ENCODE results near the gene SLC1A4. TPM values are rescaled to one million over a fixed set of nuclear protein-coding genes. Genes with fewer than 3 reads are reported as not detected.

The SLC1A4 gene
- total and polyA plus RNA-seq, 2 of the 4 experiments (the other 2 are of a cell fraction): 6.8 to 8.1 TPM

GRCh38 chr2:64952511-64953482 is 36.4 kb upstream of the SLC1A4 start:
- TF ChIP-seq BHLHE40 (IDR thresholded peaks at IDR 0.05; ENCODE audit: low read depth, low read length): peak; percentile 50; the same call in 1 of the 2 replicates
- no peak for TF ChIP-seq USF2 (IDR thresholded peaks at IDR 0.05; ENCODE audit: low read depth, low read length)
- peak; percentile 97 for TF ChIP-seq FOS (IDR thresholded peaks at IDR 0.05; ENCODE audit: low read depth, low read length)
- no peak for TF ChIP-seq MXI1 (IDR thresholded peaks at IDR 0.05; ENCODE audit: borderline replicate concordance, low read depth, low read length)
- no peak for TF ChIP-seq CHD1 (IDR thresholded peaks at IDR 0.05; ENCODE audit: low read depth, low read length)
- TF ChIP-seq NFE2L2 (IDR thresholded peaks at IDR 0.05; ENCODE audit: low read depth, low read length): no peak
- in situ Hi-C loops (cut with MboI; ENCODE audit: low sequenced_read_pairs) (no loop called here), intact Hi-C loops (cut with micrococcal nuclease) (loop anchor here (5.0 kb wide), 1 partner anchor 35 kb away; the partner anchor contains the start of gene SLC1A4), dilution Hi-C loops (cut with HindIII; ENCODE audit: low sequenced_read_pairs, unreplicated experiment) (no loop called here)
- H3K4ac ChIP-seq (ENCODE audit: low read depth, low read length): peak overlapping the region; percentile 82
- H3K27ac ChIP-seq (ENCODE audit: insufficient read depth, low read length): peak overlapping the region; percentile 56; the same call in 1 of the 2 replicates
- no peak overlapping the region for H3K4me3 ChIP-seq (ENCODE audit: insufficient read depth, low read depth, low read length)
- H2BK5ac ChIP-seq (ENCODE audit: low read depth, low read length, poor library complexity, severe bottlenecking): peak overlapping the region; percentile 52
- DNase-seq (peak; percentile 96), ATAC-seq (ENCODE audit: low read depth) (peak; percentile 92)
- peak overlapping the region; percentile 91 for H2AK5ac ChIP-seq (ENCODE audit: low read depth, low read length)
- no peaks in the 10 kb centered on the region for H3K9me3 ChIP-seq (ENCODE audit: control insufficient read depth, insufficient read depth, low read length)
- H4K8ac ChIP-seq (ENCODE audit: low read depth in 2 of 2, low read length in 2 of 2): peak overlapping the region in 1 of 2 experiments; percentile 42; a peak in 2 of 4 replicates
- no peak overlapping the region for H3K23ac ChIP-seq (ENCODE audit: low read depth, low read length)
- peaks cover 18% of the 10 kb centered on the region for H3K4me1 ChIP-seq (ENCODE audit: control insufficient read depth, insufficient read depth, low read length)
- peak overlapping the region; percentile 51 for H2AFZ ChIP-seq (replicated peaks; ENCODE audit: low read length, poor library complexity)
- peak overlapping the region; percentile 63 for H3K14ac ChIP-seq (replicated peaks; ENCODE audit: low read depth, low read length)
- BruUV-seq (replicated peaks): no TSS peak
- peaks cover 4% of the 10 kb centered on the region; the same call in 1 of the 2 replicates for H4K20me1 ChIP-seq (ENCODE audit: insufficient read depth, low read length)
- H3K9me1 ChIP-seq (ENCODE audit: insufficient read depth, low read length): peaks cover 17% of the 10 kb centered on the region
- 50% methylated on average over 2 of the region's 15 CpGs; no CpG with 5 or more reads in 1 of the 2 experiments for WGBS, 2 experiments (ENCODE audit: extremely low coverage in 2 of 2, insufficient read length in 1 of 2)
- ChIA-PET CTCF (interaction anchor here (1.1 kb wide), 1 partner anchor 12 kb away, joined by 3 read pairs; no protein-coding TSS in a partner anchor), POLR2A (ENCODE audit: unreplicated experiment) (no interaction called here)
- H4K5ac ChIP-seq (ENCODE audit: low read depth, low read length): no peak overlapping the region
- H2BK120ac ChIP-seq (ENCODE audit: low read depth, low read length): peak overlapping the region; percentile 90
- no peaks in the 10 kb centered on the region for H3K36me3 ChIP-seq (ENCODE audit: control insufficient read depth, insufficient read depth, low read length)
- peak overlapping the region; percentile 73; the same call in 2 of the 3 replicates for H2BK15ac ChIP-seq (ENCODE audit: low read depth, low read length)
- peaks cover 8% of the 10 kb centered on the region for H3K27me3 ChIP-seq (ENCODE audit: control insufficient read depth, insufficient read depth, low read length)
- 0 out of 4 replicates have a peak, but pooled peaks cover 0 to 4% of the 10 kb centered on the region in 2 experiments for H3K79me1 ChIP-seq (ENCODE audit: low read depth in 1 of 2, low read length in 2 of 2)
- peak overlapping the region; percentile 83 for H3K4me2 ChIP-seq (ENCODE audit: low read depth, low read length)
- no peak overlapping the region for H3K56ac ChIP-seq (ENCODE audit: extremely low read depth, insufficient read depth, low read length)
- no peak overlapping the region for H3K9ac ChIP-seq (ENCODE audit: low read depth, low read length)
- peak overlapping the region; percentile 69 for H2AK9ac ChIP-seq (replicated peaks; ENCODE audit: low read depth, low read length, poor library complexity)
- H4K91ac ChIP-seq (ENCODE audit: insufficient read depth, low read depth, low read length): peak overlapping the region; percentile 83
- H3K18ac ChIP-seq (ENCODE audit: low read depth, low read length): peak overlapping the region; percentile 87
- H2BK20ac ChIP-seq (ENCODE audit: low read depth, low read length): peak overlapping the region; percentile 86

Data from IMR-90 (cell line).